Stimulated activated CD4-positive, alpha-beta T cell treated with anti-CD3 and anti-CD28 coated beads, Interleukin-1b, Interleukin-23, amount 100 ng/mL, for 4 hours (primary cell): ENCODE measurements around the gene DHX36.

Source experiments
- DNase-seq, 2 donors: peaks; one replicate each; pipeline ENCODE4 v3.0.0-alpha.2; 2020; ENCODE audit warnings: low read depth in 2 of 2

Gene DHX36

GRCh38 chr3:154223519-154223918, 100.8 kb downstream of the DHX36 start:
- DNase-seq, result no peak
